ENCODE results near the gene TMEM176A. TPM values are rescaled to one million over a fixed set of nuclear protein-coding genes. Genes with fewer than 3 reads are reported as not detected.

TMEM176A gene
- total and polyA plus RNA-seq, 2 donors (not counting 1 experiment from before 2014, with no cell fraction given): 0.12 to 14.2 TPM

DNA sequence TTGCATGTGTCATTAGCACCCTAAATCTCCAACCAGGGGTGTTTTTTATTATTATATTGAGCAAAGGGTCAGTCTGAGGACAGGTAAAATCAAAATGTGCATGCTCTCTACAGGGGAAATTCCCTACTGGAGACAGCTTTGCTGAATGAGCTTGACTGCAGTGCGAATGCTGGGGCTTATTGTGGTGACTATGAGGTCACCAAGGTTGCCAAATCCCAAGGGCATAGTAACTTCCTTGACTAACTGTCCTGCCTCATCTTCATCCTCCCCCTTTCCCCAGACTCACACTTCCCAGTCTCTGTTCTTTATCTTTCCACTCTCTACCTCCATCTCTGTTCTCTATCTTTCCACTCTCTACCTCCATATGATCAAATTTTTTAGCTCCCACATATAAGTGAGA lies 28.9 kb downstream of the TMEM176A start:
- Histone ChIP-seq H3K4me1 (ENCODE audit: control insufficient read depth, extremely low read depth, insufficient read depth, low read length) (no peaks in the 10 kb centered on the region), H2AFZ (ENCODE audit: low read length) (no peak overlapping the region), H4K20me1 (ENCODE audit: control insufficient read depth, extremely low read depth, insufficient read depth, low read length) (no peaks in the 10 kb centered on the region)

DNA sequence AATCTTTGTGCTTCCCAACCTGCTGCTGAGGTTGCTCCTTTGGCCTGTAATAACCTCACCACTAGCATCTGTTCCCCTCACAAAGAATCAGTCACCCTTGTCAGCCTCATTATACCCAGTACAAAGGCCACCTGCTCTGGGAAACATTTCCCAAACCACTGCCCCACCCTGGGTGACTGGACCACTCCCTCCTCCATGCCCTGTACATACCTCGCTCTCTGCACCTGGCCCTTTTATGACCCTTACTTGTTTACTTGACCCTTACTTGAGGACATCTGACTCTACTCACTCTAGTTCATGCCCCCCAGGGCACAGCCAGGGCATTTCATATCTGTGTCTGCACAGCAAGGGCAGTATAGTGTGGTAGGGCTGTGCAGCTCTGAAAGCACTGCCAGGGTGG lies 30.4 kb downstream of the TMEM176A start:
- Histone ChIP-seq H3K27ac (ENCODE audit: insufficient read depth, low read length) (no peak overlapping the region), H3K79me2 (ENCODE audit: control insufficient read depth, insufficient read depth, low read length) (no peaks in the 10 kb centered on the region), H3K9me3 (ENCODE audit: control insufficient read depth, insufficient read depth, low read depth, low read length) (no peaks in the 10 kb centered on the region), H3K4me3 (replicated peaks in 1 of 4; ENCODE audit: control extremely low read depth in 1 of 4, insufficient read depth in 1 of 4, low read depth in 3 of 4, low read length in 4 of 4) (no peak overlapping the region), H3K27me3 (ENCODE audit: control insufficient read depth, insufficient read depth, low read length) (no peaks in the 10 kb centered on the region), H3K36me3 (ENCODE audit: control insufficient read depth, insufficient read depth, low read length) (no peaks in the 10 kb centered on the region), H2AFZ (ENCODE audit: low read length) (no peak overlapping the region), H3K4me2 (ENCODE audit: extremely low read depth, insufficient read depth, low read length) (no peak overlapping the region), H3K4me1 (ENCODE audit: control insufficient read depth, extremely low read depth, insufficient read depth, low read length) (no peaks in the 10 kb centered on the region), H4K20me1 (ENCODE audit: control insufficient read depth, extremely low read depth, insufficient read depth, low read length) (no peaks in the 10 kb centered on the region), H3K9ac (ENCODE audit: insufficient read depth, low read length) (no peak overlapping the region)
- no peak for DNase-seq (ENCODE audit: low read depth in 2 of 2)
- TF ChIP-seq EZH2 (IDR thresholded peaks at IDR 0.05; ENCODE audit: low read length, missing control alignments): no peak
- TF ChIP-seq, protein P1, sequence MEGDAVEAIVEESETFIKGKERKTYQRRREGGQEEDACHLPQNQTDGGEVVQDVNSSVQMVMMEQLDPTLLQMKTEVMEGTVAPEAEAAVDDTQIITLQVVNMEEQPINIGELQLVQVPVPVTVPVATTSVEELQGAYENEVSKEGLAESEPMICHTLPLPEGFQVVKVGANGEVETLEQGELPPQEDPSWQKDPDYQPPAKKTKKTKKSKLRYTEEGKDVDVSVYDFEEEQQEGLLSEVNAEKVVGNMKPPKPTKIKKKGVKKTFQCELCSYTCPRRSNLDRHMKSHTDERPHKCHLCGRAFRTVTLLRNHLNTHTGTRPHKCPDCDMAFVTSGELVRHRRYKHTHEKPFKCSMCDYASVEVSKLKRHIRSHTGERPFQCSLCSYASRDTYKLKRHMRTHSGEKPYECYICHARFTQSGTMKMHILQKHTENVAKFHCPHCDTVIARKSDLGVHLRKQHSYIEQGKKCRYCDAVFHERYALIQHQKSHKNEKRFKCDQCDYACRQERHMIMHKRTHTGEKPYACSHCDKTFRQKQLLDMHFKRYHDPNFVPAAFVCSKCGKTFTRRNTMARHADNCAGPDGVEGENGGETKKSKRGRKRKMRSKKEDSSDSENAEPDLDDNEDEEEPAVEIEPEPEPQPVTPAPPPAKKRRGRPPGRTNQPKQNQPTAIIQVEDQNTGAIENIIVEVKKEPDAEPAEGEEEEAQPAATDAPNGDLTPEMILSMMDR (conservative IDR thresholded peaks at IDR 0.05 in 1 of 2, IDR thresholded peaks at IDR 0.05 in 1 of 2; ENCODE audit: low read depth in 1 of 2, low read length in 2 of 2): no peak

More for the DNA sequence above, 28.9 kb downstream of the TMEM176A start:
- Histone ChIP-seq H3K9ac (ENCODE audit: insufficient read depth, low read length) (no peak overlapping the region), H3K4me2 (ENCODE audit: extremely low read depth, insufficient read depth, low read length) (no peak overlapping the region), H3K27ac (ENCODE audit: insufficient read depth, low read length) (no peak overlapping the region), H3K36me3 (ENCODE audit: control insufficient read depth, insufficient read depth, low read length) (no peaks in the 10 kb centered on the region), H3K79me2 (ENCODE audit: control insufficient read depth, insufficient read depth, low read length) (no peaks in the 10 kb centered on the region), H3K27me3 (ENCODE audit: control insufficient read depth, insufficient read depth, low read length) (no peaks in the 10 kb centered on the region), H3K9me3 (ENCODE audit: control insufficient read depth, insufficient read depth, low read depth, low read length) (no peaks in the 10 kb centered on the region), H3K4me3 (replicated peaks in 1 of 4; ENCODE audit: control extremely low read depth in 1 of 4, insufficient read depth in 1 of 4, low read depth in 3 of 4, low read length in 4 of 4) (no peak overlapping the region)
- no peak for DNase-seq (ENCODE audit: low read depth in 2 of 2)
- no peak for TF ChIP-seq EZH2 (IDR thresholded peaks at IDR 0.05; ENCODE audit: low read length, missing control alignments)
- TF ChIP-seq, protein P1 (conservative IDR thresholded peaks at IDR 0.05 in 1 of 2, IDR thresholded peaks at IDR 0.05 in 1 of 2; ENCODE audit: low read depth in 1 of 2, low read length in 2 of 2): no peak

DNA sequence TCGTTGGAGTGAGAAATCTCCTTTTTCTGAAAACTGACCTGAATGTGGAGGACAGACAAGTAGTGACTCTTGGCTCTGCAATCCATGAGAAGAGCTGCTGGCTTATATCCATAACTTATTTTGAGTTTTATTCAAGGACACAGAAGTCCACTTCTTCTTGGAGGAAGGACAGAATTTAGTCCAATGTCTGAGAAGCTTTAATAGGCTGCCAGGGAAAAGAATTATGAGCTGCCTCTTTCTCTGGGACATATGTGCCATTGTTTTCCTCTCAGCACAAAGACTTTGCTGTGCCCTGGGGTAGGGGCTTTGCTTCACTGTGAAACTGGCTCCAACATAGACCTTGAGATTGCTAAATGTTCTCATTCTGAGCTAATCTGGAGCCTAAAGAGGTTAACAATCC lies 31.3 kb downstream of the TMEM176A start:
- TF ChIP-seq EZH2 (IDR thresholded peaks at IDR 0.05; ENCODE audit: low read length, missing control alignments): no peak
- TF ChIP-seq, protein P1 (conservative IDR thresholded peaks at IDR 0.05 in 1 of 2, IDR thresholded peaks at IDR 0.05 in 1 of 2; ENCODE audit: low read depth in 1 of 2, low read length in 2 of 2): no peak
- H4K20me1 ChIP-seq (ENCODE audit: control insufficient read depth, extremely low read depth, insufficient read depth, low read length): no peaks in the 10 kb centered on the region
- H3K9me3 ChIP-seq (ENCODE audit: control insufficient read depth, insufficient read depth, low read depth, low read length): no peaks in the 10 kb centered on the region

More for the DNA sequence above, 31.3 kb downstream of the TMEM176A start:
- Histone ChIP-seq H3K4me2 (ENCODE audit: extremely low read depth, insufficient read depth, low read length) (no peak overlapping the region), H3K4me1 (ENCODE audit: control insufficient read depth, extremely low read depth, insufficient read depth, low read length) (no peaks in the 10 kb centered on the region), H3K79me2 (ENCODE audit: control insufficient read depth, insufficient read depth, low read length) (no peaks in the 10 kb centered on the region), H3K4me3 (replicated peaks in 1 of 4; ENCODE audit: control extremely low read depth in 1 of 4, insufficient read depth in 1 of 4, low read depth in 3 of 4, low read length in 4 of 4) (no peak overlapping the region), H3K27me3 (ENCODE audit: control insufficient read depth, insufficient read depth, low read length) (no peaks in the 10 kb centered on the region), H3K36me3 (ENCODE audit: control insufficient read depth, insufficient read depth, low read length) (no peaks in the 10 kb centered on the region), H3K27ac (ENCODE audit: insufficient read depth, low read length) (no peak overlapping the region), H3K9ac (ENCODE audit: insufficient read depth, low read length) (no peak overlapping the region), H2AFZ (ENCODE audit: low read length) (no peak overlapping the region)
- no peak for DNase-seq (ENCODE audit: low read depth in 2 of 2)
